GM12891 (cell line): ENCODE results near the gene GDF11.
A peak's percentile ranks its signal among the peaks of the same experiment; 100 is the strongest.

ENCODE experiments used
- DNase-seq: peaks from one replicate; pipeline ENCODE4 v3.0.0; 2011; ENCODE audit warnings: low spot score; ENCODE audit not compliant: insufficient read length
- FAIRE-seq: peaks from 2 replicates; lab custom pipeline; 2011; peaks lifted over from hg19 to GRCh38; lab: Jason Lieb, UNC
- PAX5 ChIP-seq: IDR thresholded peaks from 2 replicates; pipeline ENCODE4 v1.6.1; 2011; ENCODE audit warnings: low read length, moderate library complexity, mild to moderate bottlenecking; ENCODE audit not compliant: insufficient read depth, severe bottlenecking
- POLR2A ChIP-seq: IDR thresholded peaks from 2 replicates; pipeline ENCODE4 v1.6.1; 2011; ENCODE audit warnings: low read depth, low read length, control low read depth
- POLR2AphosphoS5 ChIP-seq: IDR thresholded peaks from 2 replicates; pipeline ENCODE4 v1.6.1; 2011; ENCODE audit warnings: low read depth, low read length, control low read depth
- POU2F2 ChIP-seq: IDR thresholded peaks from 2 replicates; pipeline ENCODE4 v1.6.1; 2011; ENCODE audit warnings: low read depth, mild to moderate bottlenecking, control low read depth, low read length, moderate library complexity
- SPI1 ChIP-seq: IDR thresholded peaks from 2 replicates; pipeline ENCODE4 v1.6.1; 2011; ENCODE audit warnings: low read depth, low read length, control low read depth
- TAF1 ChIP-seq: IDR thresholded peaks from 2 replicates; pipeline ENCODE4 v1.6.1; 2011; ENCODE audit warnings: low read depth, low read length, control low read depth

The GDF11 gene

DNA sequence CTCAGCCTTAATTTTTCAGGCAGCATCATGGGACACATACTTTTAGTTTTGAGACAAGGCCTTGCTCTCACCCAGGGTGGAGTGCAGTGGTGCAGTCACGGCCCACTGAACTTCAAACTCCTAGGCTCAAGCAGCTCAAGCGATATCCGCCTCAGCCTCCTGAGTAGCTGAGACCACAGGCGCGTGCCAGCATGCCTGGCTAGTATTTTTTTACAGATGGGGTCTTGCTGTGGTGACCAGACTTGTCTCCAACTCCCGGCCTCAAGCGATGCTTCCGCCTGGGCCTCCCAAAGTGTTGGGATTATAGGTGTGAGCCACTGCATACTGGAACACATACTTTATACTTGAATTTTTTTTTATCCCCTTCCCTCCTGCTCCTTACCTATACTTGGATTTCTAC, 20.0 kb upstream of the GDF11 start:
- DNase-seq (no peak), FAIRE-seq (no peak)
- TF ChIP-seq SPI1 (no peak), PAX5 (no peak), POLR2AphosphoS5 (no peak), POU2F2 (no peak)

DNA sequence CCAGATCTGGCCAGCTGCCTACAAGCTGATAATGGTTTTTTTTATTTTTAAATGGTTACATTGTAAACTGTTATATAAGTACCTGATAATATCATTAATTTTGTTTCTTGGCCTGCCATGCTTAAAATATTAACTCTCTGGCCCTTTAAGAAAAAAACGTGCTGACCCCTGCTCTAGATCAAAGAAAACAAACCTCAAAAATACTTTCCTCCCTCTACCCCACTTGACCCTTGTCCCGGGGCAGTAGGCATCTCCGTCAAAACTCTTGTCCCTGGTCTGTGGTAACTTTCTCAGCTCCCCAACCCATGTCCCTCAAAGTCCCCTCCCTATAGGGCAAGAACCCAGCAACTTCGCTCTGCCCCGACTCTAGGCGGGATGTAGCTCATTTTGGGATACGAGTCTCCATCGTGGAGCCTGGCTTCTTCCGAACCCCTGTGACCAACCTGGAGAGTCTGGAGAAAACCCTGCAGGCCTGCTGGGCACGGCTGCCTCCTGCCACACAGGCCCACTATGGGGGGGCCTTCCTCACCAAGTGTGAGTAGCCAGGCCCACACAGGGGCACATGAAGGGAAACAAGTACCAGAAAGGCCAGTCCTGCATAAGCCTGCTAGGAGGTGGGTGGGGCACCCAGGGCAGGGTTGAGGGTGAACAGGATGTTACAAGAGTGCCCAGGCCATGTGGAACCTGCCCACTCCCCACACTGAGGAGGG, 19.3 kb upstream of the GDF11 start:
- TF ChIP-seq POLR2A, result no peak
- TF ChIP-seq TAF1, result no peak
- TF ChIP-seq SPI1, result no peak
- no peak for TF ChIP-seq PAX5
- no peak for TF ChIP-seq POLR2AphosphoS5
- TF ChIP-seq POU2F2, result no peak
- no peak for FAIRE-seq
- no peak for DNase-seq

DNA sequence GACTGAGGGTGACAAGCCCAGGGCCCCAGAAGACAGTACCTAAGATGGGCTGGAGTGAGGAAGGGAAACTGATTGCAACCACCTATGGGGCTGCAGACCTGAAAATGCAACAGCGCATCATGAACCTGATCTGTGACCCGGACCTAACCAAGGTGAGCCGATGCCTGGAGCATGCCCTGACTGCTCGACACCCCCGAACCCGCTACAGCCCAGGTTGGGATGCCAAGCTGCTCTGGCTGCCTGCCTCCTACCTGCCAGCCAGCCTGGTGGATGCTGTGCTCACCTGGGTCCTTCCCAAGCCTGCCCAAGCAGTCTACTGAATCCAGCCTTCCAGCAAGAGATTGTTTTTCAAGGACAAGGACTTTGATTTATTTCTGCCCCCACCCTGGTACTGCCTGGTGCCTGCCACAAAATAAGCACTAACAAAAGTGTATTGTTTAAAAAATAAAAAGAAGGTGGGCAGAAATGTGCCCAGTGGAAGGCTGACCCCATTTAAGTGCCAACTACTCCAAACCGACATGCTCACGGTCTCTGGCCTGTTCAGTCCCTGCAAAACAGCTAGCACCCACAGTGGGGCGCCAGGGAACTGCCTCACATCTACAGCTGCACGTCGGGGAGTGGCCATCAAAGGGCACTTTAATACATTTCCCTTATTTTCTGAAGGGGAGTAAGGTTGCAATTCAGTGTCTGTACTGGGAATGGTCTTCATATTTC, 18.5 kb upstream of the GDF11 start:
- TF ChIP-seq POLR2A (no peak), SPI1 (no peak), POU2F2 (no peak), POLR2AphosphoS5 (no peak; the same call in 1 of the 2 replicates)
- FAIRE-seq (peak; percentile 52), DNase-seq (no peak)

DNA sequence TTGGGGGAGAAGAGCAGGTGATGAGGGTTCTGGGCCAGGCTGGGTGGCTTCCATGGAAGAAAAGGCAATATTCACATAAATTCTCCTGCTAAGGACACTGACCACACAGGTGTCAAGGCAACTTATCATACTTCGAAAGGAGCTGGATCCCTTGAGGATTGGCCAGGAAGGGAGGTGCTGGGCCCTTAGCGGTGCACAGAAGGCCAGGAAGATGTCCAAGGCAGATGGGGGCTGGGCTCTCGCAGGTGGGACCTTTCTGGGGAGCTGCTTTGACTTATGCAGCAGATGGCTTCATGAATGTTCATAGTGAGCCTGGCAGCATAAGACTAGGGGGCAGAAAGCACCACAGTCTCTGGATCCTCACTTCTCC, 18.0 kb upstream of the GDF11 start:
- FAIRE-seq (no peak), DNase-seq (no peak)
- TF ChIP-seq SPI1 (no peak), POLR2A (no peak), POLR2AphosphoS5 (no peak), PAX5 (no peak), TAF1 (no peak)

DNA sequence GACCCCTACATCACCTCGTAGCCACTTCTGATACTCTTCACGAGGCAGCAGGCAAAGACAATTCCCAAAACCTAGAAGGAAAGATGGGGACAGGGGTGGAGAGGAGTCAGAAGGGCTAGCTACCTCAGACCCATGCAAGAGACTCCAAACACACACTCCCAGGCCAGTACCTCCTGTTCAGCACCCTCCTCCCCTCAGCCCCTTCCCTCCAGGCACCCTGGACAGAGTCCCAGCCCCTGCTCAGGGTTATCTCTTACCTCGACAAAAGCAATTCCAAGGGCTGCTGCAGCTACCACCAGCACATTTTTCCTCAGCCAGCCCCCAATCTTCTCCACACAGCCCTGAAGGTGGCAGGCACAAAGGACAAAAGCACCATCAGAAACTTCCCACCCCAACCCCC, 17.4 kb upstream of the GDF11 start:
- FAIRE-seq (no peak), DNase-seq (no peak)
- TF ChIP-seq POLR2AphosphoS5 (0 out of 2 replicates have a peak, but pooled peaks have one; percentile 13), POLR2A (no peak), POU2F2 (no peak), SPI1 (no peak)

DNA sequence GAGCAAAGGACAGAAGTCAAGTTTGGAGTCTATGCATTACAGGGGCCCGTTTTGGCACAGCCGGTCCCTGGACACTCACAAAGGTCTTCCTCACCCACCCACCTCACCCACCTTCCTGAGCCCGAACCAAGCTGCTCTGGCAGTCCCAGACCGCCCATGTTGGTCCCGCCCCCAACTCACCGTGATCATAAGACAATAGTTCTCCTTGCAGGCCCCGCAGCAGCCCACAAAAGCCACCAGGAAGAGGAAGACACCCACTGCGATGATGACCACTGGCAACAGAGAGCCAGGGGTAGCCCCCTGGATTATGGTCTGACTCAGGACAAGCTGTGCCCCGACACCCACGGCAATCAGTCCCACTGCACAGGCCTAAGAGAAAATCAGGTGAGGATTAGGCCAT, 16.0 kb upstream of the GDF11 start:
- FAIRE-seq (no peak), DNase-seq (no peak)
- no peak for TF ChIP-seq TAF1
- TF ChIP-seq POLR2A, result no peak
- no peak for TF ChIP-seq POU2F2
- TF ChIP-seq PAX5, result no peak
- TF ChIP-seq SPI1, result no peak
- TF ChIP-seq POLR2AphosphoS5, result no peak

DNA sequence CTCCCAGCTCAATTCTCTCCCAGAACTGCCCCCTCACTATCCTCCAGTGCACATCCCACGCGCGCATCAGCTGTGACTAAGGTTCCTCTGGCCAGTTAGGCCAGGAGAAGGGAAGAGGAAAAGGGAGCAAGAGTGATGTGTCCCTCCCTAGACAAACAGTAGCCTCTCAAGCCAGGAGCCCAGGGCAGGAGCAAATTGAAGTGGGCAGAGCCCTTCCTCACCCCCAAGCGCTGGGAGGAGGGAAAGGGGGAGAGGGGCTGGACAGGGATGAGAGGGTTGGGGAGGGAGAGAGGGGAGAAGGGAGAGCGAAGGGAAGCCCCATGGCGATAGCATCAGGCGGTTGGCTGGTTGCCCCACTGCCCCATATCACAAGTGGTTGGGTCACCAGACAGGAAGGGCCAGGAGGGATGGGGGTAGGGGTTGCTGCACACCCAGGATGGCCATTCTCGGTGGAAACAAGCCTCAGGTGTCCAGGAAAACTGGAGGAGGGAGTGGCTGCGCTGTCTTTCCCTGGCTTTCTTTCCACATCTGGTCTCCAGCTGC, 15.2 kb upstream of the GDF11 start:
- TF ChIP-seq POLR2A (no peak), TAF1 (no peak), SPI1 (no peak), POU2F2 (no peak), PAX5 (no peak), POLR2AphosphoS5 (no peak)
- no peak for DNase-seq
- no peak for FAIRE-seq

DNA sequence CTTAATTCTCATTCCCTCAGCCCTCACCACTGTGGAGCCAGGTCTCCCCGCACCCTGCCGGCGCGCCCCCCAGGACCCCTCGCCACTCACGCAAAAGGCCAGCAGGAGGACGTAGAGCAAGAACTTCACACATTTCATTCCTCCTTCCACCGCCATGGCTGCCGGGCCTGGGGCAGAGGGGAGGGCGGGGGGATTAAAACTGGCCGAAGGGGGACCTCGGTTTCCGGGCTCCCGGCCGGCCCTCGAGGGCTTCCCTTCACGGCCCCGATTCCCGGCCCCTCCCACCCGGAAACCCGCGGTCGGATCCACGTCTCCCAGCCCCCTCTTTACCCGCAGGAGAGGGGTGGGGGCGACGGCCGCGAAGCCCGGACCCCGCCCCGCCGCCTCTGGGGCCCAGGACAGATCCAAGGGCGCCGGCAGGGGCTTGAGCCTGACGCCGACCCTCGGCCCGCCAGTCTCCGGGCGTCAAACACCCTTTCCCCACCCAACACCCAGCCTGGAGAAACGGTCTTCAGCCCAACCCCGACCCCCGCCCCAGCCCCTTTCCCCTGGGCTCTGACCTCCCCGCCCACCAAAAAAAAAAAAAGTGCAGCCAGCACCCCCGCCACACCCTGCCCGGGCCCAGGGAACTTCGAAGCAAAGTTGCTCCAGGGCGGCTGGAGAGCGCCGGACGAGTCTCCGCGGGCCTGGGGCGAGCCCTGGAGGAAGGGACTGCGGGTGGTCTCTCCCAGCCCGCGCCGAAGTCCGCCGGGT, 14.6 kb upstream of the GDF11 start:
- no peak for FAIRE-seq
- TF ChIP-seq POLR2AphosphoS5 (no peak), POU2F2 (no peak), PAX5 (no peak), SPI1 (no peak), TAF1 (no peak), POLR2A (no peak)
- DNase-seq, result no peak

DNA sequence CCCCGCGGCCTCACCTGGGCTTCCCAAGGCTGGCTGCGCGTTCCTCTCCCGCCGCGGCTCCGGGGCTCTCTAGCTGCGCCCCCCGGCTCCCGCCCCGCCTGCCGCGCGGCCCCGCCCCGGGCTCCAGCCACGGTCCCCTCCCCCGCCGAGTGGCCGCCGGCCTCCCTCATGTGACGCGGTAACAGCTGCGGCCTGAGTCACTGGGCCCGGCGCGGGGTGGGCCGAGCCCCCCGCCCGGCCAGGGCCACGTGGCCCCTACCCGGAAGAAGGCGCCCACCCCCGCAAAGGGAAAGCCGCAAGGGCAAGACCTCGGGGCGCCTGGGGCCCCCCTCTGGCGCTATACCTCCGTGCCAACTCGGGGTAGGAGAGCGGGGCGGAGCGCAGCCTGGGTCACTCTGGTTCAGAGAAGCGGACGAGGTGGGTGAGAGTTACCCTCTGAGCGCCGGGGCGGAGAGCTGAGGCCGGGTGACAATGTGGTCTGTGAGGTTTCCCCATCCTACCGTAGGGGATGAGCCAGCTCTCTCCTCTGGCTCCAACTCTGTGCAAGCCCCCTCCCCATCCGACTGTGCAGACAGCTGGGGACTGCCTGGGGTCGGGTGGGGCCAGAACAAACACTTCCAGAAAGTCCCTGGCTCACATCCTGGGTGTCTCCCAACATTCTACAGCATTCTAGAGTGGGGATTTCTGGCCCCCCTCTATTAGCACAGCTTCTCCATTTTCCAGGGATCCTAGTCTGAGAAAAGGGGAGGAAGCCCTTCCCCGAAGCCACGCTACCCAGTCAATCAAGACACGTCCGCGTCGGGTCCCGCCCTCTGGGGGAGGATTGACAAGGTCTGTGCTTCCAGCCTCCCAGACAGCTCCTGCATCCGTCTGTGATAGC, 13.7 kb upstream of the GDF11 start, which contains the start of gene CD63:
Gene CD63, minus strand, starts transcription at position 71 of the 880 bp plus-strand sequence. CDS start 668 bp downstream, outside the sequence.
- peak; percentile 78 for FAIRE-seq
- DNase-seq, result peak; percentile 94
- TF ChIP-seq POU2F2 (peak; percentile 57; the same call in 1 of the 2 replicates), PAX5 (no peak), POLR2A (0 out of 2 replicates have a peak, but pooled peaks have one; percentile 38), TAF1 (no peak; the same call in 1 of the 2 replicates), POLR2AphosphoS5 (peak; percentile 49; the same call in 1 of the 2 replicates), SPI1 (no peak)
